Activated naive CD4-positive, alpha-beta T cell treated with anti-CD3 and anti-CD28 coated beads, Interleukin-2, amount 10 ng/mL, durations not matched to agents 7 days and 5 days (primary cell): Measurements from ENCODE around the gene C10orf143.
"Not testable (repeated sequence)": the region's sequence is repeated elsewhere in the genome, so short reads cannot be mapped to it uniquely, and the experiment has no call there.

Experiments used
- CTCF ChIA-PET: fragments of 350-600 bp; sonication (Branson Sonifier 250); formaldehyde crosslinking; loops from one replicate; lab custom pipeline; 2021; ENCODE audit warnings: antibody characterized with exemption; lab: Charles Lee
- DNase-seq: peaks from one replicate; pipeline ENCODE4 v3.0.0-alpha.2; 2020
- H3K27ac Mint-ChIP-seq: one replicate; pipeline ENCODE4 v1.8.0; 2021; ENCODE audit warnings: mild to moderate bottlenecking, moderate library complexity, mixed read lengths
- H3K27me3 Mint-ChIP-seq: one replicate; pipeline ENCODE4 v1.8.0; 2021; ENCODE audit warnings: mild to moderate bottlenecking, mixed read lengths
- H3K36me3 Mint-ChIP-seq: one replicate; pipeline ENCODE4 v1.8.0; 2021; ENCODE audit warnings: mixed read lengths
- H3K4me1 Mint-ChIP-seq: one replicate; pipeline ENCODE4 v1.8.0; 2021; ENCODE audit warnings: mixed read lengths
- H3K4me3 Mint-ChIP-seq: one replicate; pipeline ENCODE4 v1.8.0; 2021; ENCODE audit warnings: mild to moderate bottlenecking, moderate library complexity, mixed read lengths
- H3K9me3 Mint-ChIP-seq: one replicate; pipeline ENCODE4 v1.8.0; 2021; ENCODE audit warnings: mixed read lengths

The C10orf143 gene

DNA sequence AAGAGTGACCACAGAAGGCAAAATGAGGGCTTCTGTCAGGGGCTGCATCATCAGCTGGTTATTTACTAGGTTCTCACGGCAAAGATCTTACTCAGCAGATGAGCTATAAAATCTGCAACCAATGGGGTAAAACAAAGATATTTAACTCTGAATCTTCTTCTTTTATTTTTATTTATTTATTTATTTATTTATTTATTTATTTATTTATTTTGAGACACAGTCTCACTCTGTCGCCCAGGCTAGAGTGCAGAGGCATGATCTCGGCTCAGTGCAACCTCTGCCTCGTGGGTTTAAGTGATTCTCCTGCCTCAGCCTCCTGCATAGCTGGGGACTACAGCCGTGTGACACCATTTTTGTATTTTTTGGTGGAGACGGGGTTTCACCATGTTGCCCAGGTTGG lies 11.3 kb downstream of the C10orf143 start:
- DNase-seq, result no peak
- H3K36me3 Mint-ChIP-seq, result peaks cover 5% of the 10 kb centered on the region
- no peak overlapping the region for H3K27ac Mint-ChIP-seq
- H3K9me3 Mint-ChIP-seq, result peaks cover 5% of the 10 kb centered on the region
- H3K27me3 Mint-ChIP-seq, result no peaks in the 10 kb centered on the region
- no peak overlapping the region for H3K4me3 Mint-ChIP-seq
- CTCF ChIA-PET, result no interaction called here
- H3K4me1 Mint-ChIP-seq, result no peaks in the 10 kb centered on the region

DNA sequence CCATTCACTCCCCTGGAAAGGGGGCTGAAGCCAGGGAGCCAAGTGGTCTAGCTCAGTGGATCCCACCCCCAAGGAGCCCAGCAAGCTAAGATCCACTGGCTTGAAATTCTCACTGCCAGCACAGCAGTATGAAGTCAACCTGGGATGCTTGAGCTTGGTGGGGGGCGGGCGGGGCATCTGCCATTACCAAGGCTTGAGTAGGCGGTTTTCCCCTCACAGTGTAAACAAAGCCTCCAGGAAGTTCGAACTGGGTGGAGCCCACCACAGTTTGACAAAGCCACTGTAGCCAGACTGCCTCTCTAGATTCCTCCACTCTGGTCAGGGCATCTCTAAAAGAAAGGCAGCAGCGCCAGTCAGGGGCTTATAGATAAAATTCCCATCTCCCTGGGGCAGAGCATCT lies 20.1 kb downstream of the C10orf143 start:
- peaks cover 25% of the 10 kb centered on the region for H3K36me3 Mint-ChIP-seq
- not testable (repeated sequence) for H3K27me3 Mint-ChIP-seq, H3K4me3 Mint-ChIP-seq, DNase-seq
- peaks cover 22% of the 10 kb centered on the region for H3K9me3 Mint-ChIP-seq
- peak overlapping the region; percentile 8 for H3K27ac Mint-ChIP-seq
- CTCF ChIA-PET, result interaction anchor here (0.9 kb wide), 1 partner anchor 24 kb away, joined by 3 read pairs; no protein-coding TSS in a partner anchor
- peaks cover 13% of the 10 kb centered on the region for H3K4me1 Mint-ChIP-seq

DNA sequence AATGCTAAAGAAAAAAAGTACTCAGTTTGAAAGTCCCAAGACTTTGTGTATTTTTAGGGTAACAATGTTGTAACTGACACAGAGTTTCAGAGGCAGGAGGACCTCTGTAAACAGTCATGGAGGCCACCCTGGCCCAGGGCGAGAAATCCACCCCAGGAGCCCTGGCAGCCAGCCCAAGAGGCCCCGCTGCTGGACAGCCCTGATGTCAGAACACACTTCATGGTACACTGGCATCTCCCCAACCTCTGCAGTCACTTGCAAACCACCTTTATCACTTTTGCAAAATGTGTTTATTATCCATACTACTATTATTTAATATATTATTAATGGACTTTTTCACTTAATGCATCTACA lies 30.2 kb downstream of the C10orf143 start:
- Mint-ChIP-seq H3K27me3 (no peaks in the 10 kb centered on the region), H3K27ac (no peak overlapping the region), H3K4me1 (no peaks in the 10 kb centered on the region), H3K36me3 (peaks cover 2% of the 10 kb centered on the region), H3K9me3 (peaks cover 2% of the 10 kb centered on the region), H3K4me3 (no peak overlapping the region)
- DNase-seq, result no peak
- CTCF ChIA-PET, result no interaction called here

DNA sequence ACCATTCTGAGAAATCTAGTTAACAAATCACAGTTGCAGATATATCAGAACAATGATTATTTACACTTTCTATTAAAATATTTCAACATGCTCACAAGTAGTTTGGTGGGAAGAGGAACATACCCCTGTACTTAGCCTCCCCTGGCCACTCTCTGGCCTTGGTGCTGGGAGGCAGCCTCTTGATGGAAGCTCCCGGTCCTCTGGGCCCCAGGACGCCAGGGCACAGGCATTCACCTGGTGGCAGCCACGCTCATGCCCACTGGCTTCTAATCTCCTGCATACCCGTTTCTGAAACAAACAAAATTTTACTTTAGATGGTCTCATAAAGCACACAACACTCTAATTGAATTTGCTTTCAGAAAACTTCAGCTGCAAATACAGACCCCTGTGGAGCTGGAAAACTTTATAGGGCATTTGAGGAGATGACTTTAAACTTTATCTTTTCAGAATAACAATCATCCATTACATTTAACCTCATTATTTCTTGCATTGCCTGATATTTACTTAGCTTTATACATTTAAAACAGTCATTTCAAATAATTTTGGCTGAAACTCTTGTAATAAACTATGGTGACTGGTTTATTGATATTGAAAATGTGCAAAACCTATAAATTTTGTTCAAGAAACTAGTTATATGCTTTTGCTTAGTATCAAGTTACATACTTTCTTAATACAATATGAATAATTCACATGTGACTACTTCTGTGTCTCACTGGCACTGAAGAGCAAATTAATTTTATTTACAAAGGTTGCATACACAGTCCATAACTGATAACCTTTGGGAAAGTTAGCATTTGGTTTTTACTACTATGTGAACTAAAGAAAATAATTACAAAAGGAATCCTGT lies 30.8 kb downstream of the C10orf143 start:
- H3K9me3 Mint-ChIP-seq, result peaks cover 2% of the 10 kb centered on the region
- no peaks in the 10 kb centered on the region for H3K4me1 Mint-ChIP-seq
- no peak overlapping the region for H3K4me3 Mint-ChIP-seq
- H3K27me3 Mint-ChIP-seq, result no peaks in the 10 kb centered on the region
- H3K27ac Mint-ChIP-seq, result no peak overlapping the region
- no peak for DNase-seq
- peaks cover 2% of the 10 kb centered on the region for H3K36me3 Mint-ChIP-seq
- CTCF ChIA-PET, result no interaction called here

DNA sequence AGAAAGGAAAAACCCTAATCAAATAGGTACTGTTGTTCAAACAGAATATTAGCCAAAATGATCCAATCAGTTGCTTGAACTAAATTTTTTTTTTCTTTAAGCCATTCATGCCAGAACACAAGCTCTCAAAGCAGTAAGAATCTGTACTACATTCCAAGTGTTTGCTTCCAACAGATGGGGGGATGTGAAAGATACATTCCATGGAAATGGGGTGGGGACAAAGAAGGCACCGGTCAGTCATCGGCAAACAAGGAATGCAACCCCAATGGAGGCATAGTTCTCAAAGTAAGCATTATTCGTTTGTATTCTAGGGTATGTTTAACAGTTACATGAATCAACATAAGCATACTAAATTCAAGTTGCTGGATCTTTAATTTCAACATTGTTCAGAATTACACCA lies 32.5 kb downstream of the C10orf143 start:
- no peaks in the 10 kb centered on the region for H3K4me1 Mint-ChIP-seq
- H3K27me3 Mint-ChIP-seq, result no peaks in the 10 kb centered on the region
- no peak overlapping the region for H3K4me3 Mint-ChIP-seq
- H3K9me3 Mint-ChIP-seq, result no peaks in the 10 kb centered on the region
- no peak overlapping the region for H3K27ac Mint-ChIP-seq
- no peak for DNase-seq
- H3K36me3 Mint-ChIP-seq, result no peaks in the 10 kb centered on the region
- CTCF ChIA-PET, result no interaction called here

DNA sequence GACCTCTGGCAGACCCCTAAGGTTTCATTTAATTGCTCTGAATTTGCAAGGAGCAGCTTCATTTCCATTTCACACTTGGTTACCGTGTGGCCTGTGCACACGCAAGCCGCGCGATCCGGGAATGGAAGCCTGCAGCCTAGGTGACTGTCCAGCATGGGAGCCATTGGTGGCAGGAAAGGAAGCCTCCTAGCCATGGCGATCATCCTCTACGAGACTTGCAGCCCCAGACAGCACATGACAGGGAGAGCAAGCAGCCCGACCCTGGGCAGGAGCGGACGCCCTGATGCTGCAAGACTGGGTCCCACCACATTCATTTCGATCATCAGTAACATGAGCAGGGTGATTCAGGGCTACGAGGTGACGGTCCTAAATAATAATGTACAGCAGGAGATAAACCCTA lies 33.9 kb downstream of the C10orf143 start:
- Mint-ChIP-seq H3K27me3 (no peaks in the 10 kb centered on the region), H3K4me1 (no peaks in the 10 kb centered on the region), H3K27ac (no peak overlapping the region), H3K4me3 (no peak overlapping the region), H3K9me3 (peaks cover 2% of the 10 kb centered on the region), H3K36me3 (no peaks in the 10 kb centered on the region)
- no peak for DNase-seq
- CTCF ChIA-PET, result no interaction called here

DNA sequence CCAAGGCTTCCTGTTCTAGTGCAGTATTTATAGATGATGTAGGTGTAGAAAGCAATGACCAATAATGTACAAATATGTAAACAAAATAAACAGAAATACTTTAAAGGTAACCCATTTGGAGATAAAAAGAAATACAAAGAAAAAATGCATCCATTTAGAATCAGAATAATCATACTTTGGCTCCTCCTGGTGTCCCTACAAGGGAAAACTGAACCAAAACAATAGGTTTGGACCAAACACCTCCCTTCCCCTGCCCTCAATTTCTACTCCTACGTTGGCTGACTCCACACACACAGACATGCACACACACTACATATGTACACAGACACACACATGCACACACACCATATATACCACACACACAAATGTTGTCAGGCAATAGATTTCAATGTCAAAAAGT lies 36.0 kb downstream of the C10orf143 start:
- no peak overlapping the region for H3K4me3 Mint-ChIP-seq
- H3K27me3 Mint-ChIP-seq, result no peaks in the 10 kb centered on the region
- no peak for DNase-seq
- CTCF ChIA-PET, result no interaction called here
- H3K27ac Mint-ChIP-seq, result no peak overlapping the region
- H3K9me3 Mint-ChIP-seq, result peaks cover 2% of the 10 kb centered on the region
- no peaks in the 10 kb centered on the region for H3K36me3 Mint-ChIP-seq
- H3K4me1 Mint-ChIP-seq, result no peaks in the 10 kb centered on the region

DNA sequence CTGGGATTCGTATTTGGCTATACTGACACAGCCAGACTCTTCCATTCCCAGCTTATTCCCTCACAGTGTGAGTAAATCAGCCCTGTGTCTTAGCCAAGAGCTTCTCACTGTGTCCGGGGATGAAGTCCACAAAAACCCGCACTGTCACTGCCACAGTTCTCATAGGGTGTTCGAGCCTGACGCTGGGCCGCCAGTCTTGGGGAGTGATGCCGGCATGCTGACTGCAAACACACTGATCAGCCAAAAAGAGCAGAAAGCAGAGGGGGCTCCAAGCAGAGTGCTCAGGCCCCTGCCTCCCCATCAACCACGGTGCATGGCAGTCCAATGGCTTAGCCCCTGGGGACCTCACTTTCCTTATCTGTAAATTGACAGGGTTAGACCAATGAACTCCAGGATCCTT lies 36.7 kb downstream of the C10orf143 start:
- Mint-ChIP-seq H3K4me3 (no peak overlapping the region), H3K4me1 (no peaks in the 10 kb centered on the region), H3K27me3 (no peaks in the 10 kb centered on the region), H3K36me3 (no peaks in the 10 kb centered on the region), H3K9me3 (peaks cover 2% of the 10 kb centered on the region), H3K27ac (no peak overlapping the region)
- DNase-seq, result no peak
- CTCF ChIA-PET, result interaction anchor here (0.6 kb wide), 1 partner anchor 971 kb away, joined by 3 read pairs; no protein-coding TSS in a partner anchor

DNA sequence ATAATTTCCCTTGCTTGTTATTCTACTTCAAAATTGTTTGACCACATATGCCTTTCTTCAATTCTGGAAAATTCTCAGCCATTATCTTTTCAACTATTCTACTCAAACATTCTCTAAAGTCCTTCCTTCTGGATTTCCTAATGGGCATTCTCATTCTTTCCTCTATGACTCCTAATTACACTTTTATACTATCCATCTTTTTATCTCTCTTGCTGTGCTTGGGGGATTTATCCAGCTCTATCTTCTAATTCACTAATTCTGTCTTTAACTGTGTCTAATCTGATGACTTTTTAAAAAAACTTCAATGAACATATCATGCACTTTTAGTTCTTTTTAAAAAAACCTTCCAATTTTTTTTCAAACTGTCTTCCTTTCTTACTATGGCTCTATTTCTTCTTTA lies 38.4 kb downstream of the C10orf143 start:
- no peaks in the 10 kb centered on the region for H3K27me3 Mint-ChIP-seq
- DNase-seq, result no peak
- no peak overlapping the region for H3K27ac Mint-ChIP-seq
- no peaks in the 10 kb centered on the region for H3K36me3 Mint-ChIP-seq
- no peaks in the 10 kb centered on the region for H3K4me1 Mint-ChIP-seq
- no peak overlapping the region for H3K4me3 Mint-ChIP-seq
- CTCF ChIA-PET, result no interaction called here
- peaks cover 2% of the 10 kb centered on the region for H3K9me3 Mint-ChIP-seq

DNA sequence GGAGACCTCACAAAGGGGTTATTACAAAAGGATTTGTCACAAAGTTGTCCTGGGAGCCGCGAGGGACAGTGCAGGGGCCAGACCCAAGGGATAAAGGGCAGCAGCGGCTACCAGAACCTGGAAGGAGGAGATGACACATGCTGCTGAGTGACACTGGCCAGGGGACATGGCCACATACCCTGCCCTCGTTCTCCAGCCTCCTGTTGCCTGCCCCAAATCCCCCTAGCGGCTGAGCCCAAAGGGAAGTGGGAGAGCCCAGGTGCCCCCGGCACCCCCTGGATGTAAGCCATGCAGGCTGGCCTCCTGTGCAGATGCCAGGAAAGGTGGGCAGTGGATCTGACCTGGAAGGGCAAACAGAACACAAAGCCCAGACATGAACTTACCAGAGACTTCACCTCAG lies 42.7 kb downstream of the C10orf143 start:
- H3K9me3 Mint-ChIP-seq, result peaks cover 2% of the 10 kb centered on the region
- H3K4me3 Mint-ChIP-seq, result no peak overlapping the region
- no peaks in the 10 kb centered on the region for H3K4me1 Mint-ChIP-seq
- H3K27me3 Mint-ChIP-seq, result no peaks in the 10 kb centered on the region
- DNase-seq, result no peak
- H3K27ac Mint-ChIP-seq, result no peak overlapping the region
- no peaks in the 10 kb centered on the region for H3K36me3 Mint-ChIP-seq
- CTCF ChIA-PET, result no interaction called here

DNA sequence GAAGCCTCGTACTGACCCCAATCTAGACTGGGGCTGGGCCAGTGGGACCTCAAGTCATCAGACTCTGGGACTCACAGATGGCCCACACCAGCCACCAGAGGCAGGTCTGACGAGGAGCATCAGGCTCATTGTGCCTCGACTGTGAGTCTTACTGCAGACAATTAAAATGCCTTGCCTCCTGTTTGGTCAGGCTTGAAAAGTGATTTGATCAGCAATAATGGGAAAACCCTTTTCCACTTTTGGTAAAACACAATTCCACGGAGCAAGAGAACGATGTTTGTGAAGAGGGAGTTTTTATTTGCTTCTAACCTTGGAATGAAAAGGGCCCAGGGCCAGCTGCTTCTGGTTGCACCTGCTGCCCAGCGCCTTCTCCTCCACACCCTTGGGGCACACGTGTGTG lies 43.9 kb downstream of the C10orf143 start:
- Mint-ChIP-seq H3K9me3 (no peaks in the 10 kb centered on the region), H3K4me3 (no peak overlapping the region), H3K27ac (no peak overlapping the region), H3K27me3 (no peaks in the 10 kb centered on the region), H3K4me1 (no peaks in the 10 kb centered on the region), H3K36me3 (no peaks in the 10 kb centered on the region)
- CTCF ChIA-PET, result interaction anchor here (1.0 kb wide), 1 partner anchor 23 kb away, joined by 3 read pairs; no protein-coding TSS in a partner anchor
- no peak for DNase-seq

DNA sequence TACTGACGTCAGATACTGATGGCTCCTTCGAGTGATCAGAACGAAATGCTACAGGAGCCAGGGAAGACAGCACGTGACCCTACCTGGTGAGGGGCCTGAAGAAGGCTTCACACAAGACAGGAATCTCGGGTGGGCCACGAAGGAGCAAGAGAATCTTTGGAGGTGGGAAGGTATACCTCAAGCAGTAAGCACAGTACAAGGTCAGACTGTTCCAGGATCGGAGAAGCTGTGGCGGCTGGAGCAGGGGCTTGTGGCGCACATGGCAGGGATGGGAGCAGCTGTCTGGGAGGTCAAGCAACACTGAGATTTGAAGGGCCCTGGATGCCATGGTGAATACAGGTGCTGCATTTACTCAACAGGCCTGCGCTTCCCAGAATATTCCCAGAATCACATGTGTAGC lies 45.4 kb downstream of the C10orf143 start:
- Mint-ChIP-seq H3K36me3 (no peaks in the 10 kb centered on the region), H3K4me1 (no peaks in the 10 kb centered on the region), H3K4me3 (no peak overlapping the region), H3K9me3 (no peaks in the 10 kb centered on the region), H3K27me3 (no peaks in the 10 kb centered on the region), H3K27ac (no peak overlapping the region)
- no peak for DNase-seq
- CTCF ChIA-PET, result no interaction called here

DNA sequence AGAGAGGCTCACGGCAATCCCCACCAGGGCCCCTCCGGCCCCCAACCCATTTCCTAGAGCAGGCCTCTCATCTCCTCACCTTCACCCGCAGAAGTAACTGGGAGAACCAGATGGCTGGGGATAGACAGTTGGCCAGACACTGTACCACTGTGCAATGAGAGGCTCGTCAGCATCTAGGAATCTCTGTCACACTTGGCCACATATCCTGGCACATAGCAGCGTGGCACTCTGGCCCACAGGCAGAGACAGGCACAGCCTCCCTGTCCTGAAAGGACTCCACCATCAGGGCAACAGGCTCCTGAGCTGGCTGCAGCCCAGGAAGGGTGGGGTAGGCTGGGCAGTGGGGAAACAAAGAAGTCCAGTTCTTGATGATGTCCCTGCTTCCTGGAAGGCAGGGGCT lies 45.8 kb downstream of the C10orf143 start:
- no peak for DNase-seq
- H3K36me3 Mint-ChIP-seq, result no peaks in the 10 kb centered on the region
- no peaks in the 10 kb centered on the region for H3K4me1 Mint-ChIP-seq
- CTCF ChIA-PET, result no interaction called here
- H3K4me3 Mint-ChIP-seq, result no peak overlapping the region
- no peaks in the 10 kb centered on the region for H3K9me3 Mint-ChIP-seq
- H3K27me3 Mint-ChIP-seq, result no peaks in the 10 kb centered on the region
- H3K27ac Mint-ChIP-seq, result no peak overlapping the region

DNA sequence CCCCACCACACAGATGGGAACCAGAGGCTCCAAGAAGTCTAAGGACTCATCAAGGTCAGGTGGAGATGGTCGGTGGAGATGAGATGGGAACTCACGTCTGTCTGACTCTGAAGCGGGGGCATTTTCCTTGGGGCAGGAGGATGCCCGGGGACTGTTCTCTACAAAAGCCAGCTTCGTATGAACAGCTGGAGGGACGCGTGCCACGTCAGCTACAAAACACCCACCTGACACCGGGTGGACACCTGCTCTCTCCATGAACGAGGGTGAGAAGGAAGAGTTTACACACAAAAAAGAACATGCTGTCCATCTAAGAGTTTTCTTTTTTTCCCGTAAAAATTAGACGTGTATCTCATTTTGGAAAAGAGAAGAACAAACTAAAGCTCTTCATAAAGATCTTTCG lies 47.7 kb downstream of the C10orf143 start:
- H3K9me3 Mint-ChIP-seq, result no peaks in the 10 kb centered on the region
- CTCF ChIA-PET, result no interaction called here
- H3K27ac Mint-ChIP-seq, result no peak overlapping the region
- H3K36me3 Mint-ChIP-seq, result no peaks in the 10 kb centered on the region
- H3K4me3 Mint-ChIP-seq, result no peak overlapping the region
- no peaks in the 10 kb centered on the region for H3K4me1 Mint-ChIP-seq
- no peaks in the 10 kb centered on the region for H3K27me3 Mint-ChIP-seq
- no peak for DNase-seq

DNA sequence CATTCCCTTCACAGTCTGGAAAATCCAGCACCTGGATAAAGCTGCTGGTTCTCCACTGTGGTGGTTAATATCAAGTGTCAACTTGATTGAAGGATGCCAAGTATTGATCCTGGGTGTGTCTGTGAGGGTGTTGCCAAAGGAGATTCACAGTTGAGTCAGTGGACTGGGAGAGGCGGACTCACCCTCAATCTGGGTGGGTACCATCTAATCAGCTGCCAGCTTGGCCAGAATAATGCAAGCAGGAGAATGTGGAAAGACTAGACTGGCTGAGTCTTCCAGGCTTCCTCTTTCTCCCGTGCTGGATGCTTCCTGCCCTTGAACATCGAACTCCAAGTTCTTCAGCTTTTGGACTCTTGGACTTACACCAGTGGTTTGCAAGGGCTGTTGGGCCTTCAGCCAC lies 48.4 kb downstream of the C10orf143 start:
- Mint-ChIP-seq H3K4me1 (no peaks in the 10 kb centered on the region), H3K9me3 (no peaks in the 10 kb centered on the region), H3K4me3 (no peak overlapping the region), H3K36me3 (no peaks in the 10 kb centered on the region), H3K27ac (no peak overlapping the region), H3K27me3 (no peaks in the 10 kb centered on the region)
- CTCF ChIA-PET, result no interaction called here
- no peak for DNase-seq
